Measurements from ENCODE around the gene MROH8.

MROH8 gene

GRCh38 chr20:37055276-37055675, 124.1 kb downstream of the MROH8 start:
- Histone ChIP-seq H3K9me3 (ENCODE audit: control insufficient read depth, insufficient read depth, low read depth, low read length) (no peaks in the 10 kb centered on the region), H3K4me3 (ENCODE audit: low read depth, low read length) (no peak overlapping the region), H3K36me3 (ENCODE audit: control insufficient read depth in 2 of 2, insufficient read depth in 1 of 2, low read length in 2 of 2) (peaks cover 68 to 71% of the 10 kb centered on the region in 2 experiments), H3K4me1 (ENCODE audit: control insufficient read depth, insufficient read depth, low read length) (no peaks in the 10 kb centered on the region), H3K27ac (ENCODE audit: extremely low read depth, low read depth, low read length) (no peak overlapping the region)
- no peak for TF ChIP-seq ATF2 (tag by site-specific recombination; IDR thresholded peaks at IDR 0.05; ENCODE audit: low read depth)
- no peak for TF ChIP-seq BCL11B (tag by site-specific recombination; IDR thresholded peaks at IDR 0.05; ENCODE audit: low read depth)
- TF ChIP-seq GLIS2 (tag by site-specific recombination; IDR thresholded peaks at IDR 0.05): no peak
- TF ChIP-seq ZNF366 (tag by site-specific recombination; conservative IDR thresholded peaks at IDR 0.05): no peak
- no peak for TF ChIP-seq PBX3 (CRISPR knock-in tag; IDR thresholded peaks at IDR 0.05)
- no peak for TF ChIP-seq ZNF19 (tag by site-specific recombination; IDR thresholded peaks at IDR 0.05; ENCODE audit: low read depth)
- POLR2A ChIA-PET: no interaction called here
- CTCF ChIA-PET: interaction anchor here (0.5 kb wide), 1 partner anchor 35 kb away, joined by 3 read pairs; no protein-coding TSS in a partner anchor

DNA sequence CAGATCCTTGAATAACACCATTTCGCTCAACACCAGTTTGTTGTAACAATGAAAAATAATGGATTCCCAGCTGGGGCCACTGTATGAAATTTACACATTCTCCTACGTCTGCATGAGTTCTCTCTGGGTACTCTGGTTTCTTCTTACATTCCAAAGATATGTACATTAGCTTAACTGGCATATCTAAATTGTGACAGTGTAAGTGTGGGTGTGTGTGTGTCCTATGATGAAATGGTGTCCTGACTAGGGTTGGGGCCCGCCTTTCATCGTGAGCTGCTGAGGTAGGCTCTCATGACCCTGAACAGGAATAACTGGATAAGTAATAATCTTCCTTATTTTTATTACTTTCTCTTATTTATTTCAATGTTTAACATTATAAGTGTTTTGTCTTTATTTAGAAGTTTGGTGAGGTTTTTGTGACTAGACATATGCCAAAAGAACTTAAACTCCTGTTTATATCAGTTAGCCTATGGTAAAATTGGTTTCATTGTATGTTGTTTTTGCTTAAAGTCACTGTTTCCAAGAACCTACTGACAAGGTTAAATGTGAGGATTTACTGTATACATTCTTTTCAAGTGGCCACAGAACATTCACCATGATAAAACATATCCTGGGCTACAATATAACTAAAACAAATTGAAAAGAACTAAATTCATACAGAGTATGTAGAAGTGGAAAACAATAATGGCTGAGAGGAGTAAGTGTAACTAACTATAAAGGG, 126.0 kb downstream of the MROH8 start:
- Histone ChIP-seq H3K4me1 (ENCODE audit: control insufficient read depth, insufficient read depth, low read length) (no peaks in the 10 kb centered on the region), H3K27ac (ENCODE audit: extremely low read depth, low read depth, low read length) (no peak overlapping the region), H3K9me3 (ENCODE audit: control insufficient read depth, insufficient read depth, low read depth, low read length) (no peaks in the 10 kb centered on the region), H3K4me3 (ENCODE audit: low read depth, low read length) (no peak overlapping the region), H3K36me3 (ENCODE audit: control insufficient read depth in 2 of 2, insufficient read depth in 1 of 2, low read length in 2 of 2) (peaks cover 64 to 65% of the 10 kb centered on the region in 2 experiments)
- ChIA-PET POLR2A (no interaction called here), CTCF (interaction anchor here (0.6 kb wide), 1 partner anchor 23 kb away, joined by 3 read pairs; no protein-coding TSS in a partner anchor)
- TF ChIP-seq ZNF529 (tag by site-specific recombination; IDR thresholded peaks at IDR 0.05; ENCODE audit: insufficient replicate concordance): no peak
- no peak for TF ChIP-seq GFI1B (tag by site-specific recombination; IDR thresholded peaks at IDR 0.05)
- TF ChIP-seq ZNF776 (tag by site-specific recombination; IDR thresholded peaks at IDR 0.05; ENCODE audit: borderline replicate concordance): no peak
- TF ChIP-seq ZNF585B (tag by site-specific recombination; IDR thresholded peaks at IDR 0.05): no peak
- TF ChIP-seq ZNF555 (tag by site-specific recombination; conservative IDR thresholded peaks at IDR 0.05): no peak
- TF ChIP-seq BCL11A (tag by site-specific recombination; IDR thresholded peaks at IDR 0.05; ENCODE audit: low read depth): no peak
- no peak for TF ChIP-seq EGR2 (tag by site-specific recombination; IDR thresholded peaks at IDR 0.05; ENCODE audit: low read depth)
